Fibroblast of villous mesenchyme (primary cell): Measurements from ENCODE around the gene FGL2. TPM values are rescaled to one million over a fixed set of nuclear protein-coding genes. Genes with fewer than 3 reads are reported as not detected.
"Not testable (repeated sequence)": the region's sequence is repeated elsewhere in the genome, so short reads cannot be mapped to it uniquely, and the experiment has no call there.

Experiments
- DNase-seq: peaks from one replicate; pipeline ENCODE4 v3.0.0-alpha.2; 2010; ENCODE audit warnings: low read depth
- H3K4me3 ChIP-seq: 2 replicates; pipeline ENCODE4 v1.5.1; 2011; ENCODE audit warnings: low read depth, mild to moderate bottlenecking, low read length
- CTCF ChIP-seq: IDR thresholded peaks from 2 replicates; pipeline ENCODE4 v1.5.1; 2012; ENCODE audit warnings: low read depth, mild to moderate bottlenecking, low read length; ENCODE audit not compliant: insufficient read depth
- total RNA-seq: library from RNA; depleted of rRNA; stranded (reverse); fragments of >200 nt; gene quantifications from 2 replicates; pipeline ENCODE4 v1.2.3, GENCODE V29; 2012

Gene FGL2
- total RNA-seq, 1 donor, result 0.86 TPM

- H3K4me3 ChIP-seq, result no peak overlapping the region
- TF ChIP-seq CTCF, result no peak
- no peak for DNase-seq
These were observed 18.5 kb downstream of the FGL2 start for GRCh38 chr7:77181015-77181595.

GRCh38 chr7:77178024-77178423, 21.6 kb downstream of the FGL2 start:
- not testable (repeated sequence) for DNase-seq

GRCh38 chr7:77177321-77177904, 22.2 kb downstream of the FGL2 start:
- not testable (repeated sequence) for H3K4me3 ChIP-seq, DNase-seq

More at GRCh38 chr7:77178024-77178423, 21.6 kb downstream of the FGL2 start:
- H3K4me3 ChIP-seq, result not testable (repeated sequence)

GRCh38 chr7:77175274-77175800, 24.3 kb downstream of the FGL2 start:
- not testable (repeated sequence) for DNase-seq, H3K4me3 ChIP-seq

GRCh38 chr7:77174418-77174817, 25.2 kb downstream of the FGL2 start:
- not testable (repeated sequence) for H3K4me3 ChIP-seq, DNase-seq

- not testable (repeated sequence) for DNase-seq, H3K4me3 ChIP-seq
These were observed 27.0 kb downstream of the FGL2 start for GRCh38 chr7:77172437-77173172.

- DNase-seq, result peak; percentile 17
- H3K4me3 ChIP-seq, result not testable (repeated sequence)
These were observed 28.5 kb downstream of the FGL2 start for GRCh38 chr7:77171073-77171472.

- no peak for TF ChIP-seq CTCF
- no peak for DNase-seq
These were observed 42.2 kb downstream of the FGL2 start for GRCh38 chr7:77157446-77157845.

GRCh38 chr7:77157034-77157433, 42.6 kb downstream of the FGL2 start:
- not testable (repeated sequence) for DNase-seq

More at GRCh38 chr7:77157446-77157845, 42.2 kb downstream of the FGL2 start:
- no peak overlapping the region for H3K4me3 ChIP-seq

GRCh38 chr7:77155601-77156377, 43.8 kb downstream of the FGL2 start:
- DNase-seq, H3K4me3 ChIP-seq: not testable (repeated sequence)

More at GRCh38 chr7:77157034-77157433, 42.6 kb downstream of the FGL2 start:
- H3K4me3 ChIP-seq, result not testable (repeated sequence)

GRCh38 chr7:77154917-77155464, 44.6 kb downstream of the FGL2 start:
- H3K4me3 ChIP-seq, DNase-seq: not testable (repeated sequence)

- not testable (repeated sequence) for H3K4me3 ChIP-seq
- DNase-seq, result peak; percentile 3
These were observed 47.4 kb downstream of the FGL2 start for GRCh38 chr7:77152232-77152631.
